ENCODE results near the gene CRISP3. TPM values are rescaled to one million over a fixed set of nuclear protein-coding genes. Genes with fewer than 3 reads are reported as not detected.

The CRISP3 gene
- total RNA-seq, 1 donor from 2014 or later, result not detected

DNA sequence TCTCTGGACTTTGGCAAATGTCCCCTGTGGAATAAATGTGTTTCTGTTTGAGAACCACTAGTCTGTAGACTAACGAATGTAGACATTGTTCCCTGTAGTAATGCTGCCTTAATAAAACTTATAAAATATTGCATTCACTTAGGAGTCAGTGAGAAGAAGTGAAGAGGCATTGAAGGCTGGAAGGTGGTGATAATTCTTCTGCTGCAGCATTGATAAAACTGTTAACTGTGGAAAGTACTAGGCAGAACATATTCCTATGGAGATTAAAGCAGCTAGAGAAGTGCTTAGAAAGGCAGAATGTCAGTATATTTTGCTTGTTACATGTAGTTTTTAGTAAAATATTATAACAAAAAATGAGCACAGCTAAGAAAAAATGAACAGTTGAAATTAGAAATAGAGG lies 38.1 kb upstream of the CRISP3 start:
- Histone ChIP-seq H3K79me2 (ENCODE audit: insufficient read depth, low read length) (no peaks in the 10 kb centered on the region), H3K4me2 (ENCODE audit: low read length) (no peak overlapping the region), H3K9me3 (ENCODE audit: insufficient read depth, low read depth, low read length) (peaks cover 3% of the 10 kb centered on the region), H3K36me3 (ENCODE audit: insufficient read depth, low read length) (no peaks in the 10 kb centered on the region), H4K20me1 (ENCODE audit: insufficient read depth, low read length) (no peaks in the 10 kb centered on the region), H3K27ac (ENCODE audit: low read depth, low read length) (no peak overlapping the region), H3K4me3 (ENCODE audit: insufficient read depth, low read depth, low read length) (no peak overlapping the region), H3K4me1 (ENCODE audit: insufficient read depth, low read length) (no peaks in the 10 kb centered on the region), H2AFZ (ENCODE audit: low read depth, low read length) (no peak overlapping the region), H3K9ac (ENCODE audit: low read length) (no peak overlapping the region), H3K27me3 (ENCODE audit: insufficient read depth, low read length) (no peaks in the 10 kb centered on the region)
- Mint-ChIP-seq H3K4me3 (ENCODE audit: unreplicated experiment) (no peak overlapping the region), H3K27ac (ENCODE audit: unreplicated experiment) (no peak overlapping the region), H3K4me1 (ENCODE audit: low read depth, unreplicated experiment) (no peaks in the 10 kb centered on the region), H3K9me3 (ENCODE audit: unreplicated experiment) (no peaks in the 10 kb centered on the region), H3K27me3 (ENCODE audit: low read depth, unreplicated experiment) (no peaks in the 10 kb centered on the region), H3K36me3 (ENCODE audit: low read depth, unreplicated experiment) (no peaks in the 10 kb centered on the region)
- no peak for FAIRE-seq
- TF ChIP-seq, protein P1, sequence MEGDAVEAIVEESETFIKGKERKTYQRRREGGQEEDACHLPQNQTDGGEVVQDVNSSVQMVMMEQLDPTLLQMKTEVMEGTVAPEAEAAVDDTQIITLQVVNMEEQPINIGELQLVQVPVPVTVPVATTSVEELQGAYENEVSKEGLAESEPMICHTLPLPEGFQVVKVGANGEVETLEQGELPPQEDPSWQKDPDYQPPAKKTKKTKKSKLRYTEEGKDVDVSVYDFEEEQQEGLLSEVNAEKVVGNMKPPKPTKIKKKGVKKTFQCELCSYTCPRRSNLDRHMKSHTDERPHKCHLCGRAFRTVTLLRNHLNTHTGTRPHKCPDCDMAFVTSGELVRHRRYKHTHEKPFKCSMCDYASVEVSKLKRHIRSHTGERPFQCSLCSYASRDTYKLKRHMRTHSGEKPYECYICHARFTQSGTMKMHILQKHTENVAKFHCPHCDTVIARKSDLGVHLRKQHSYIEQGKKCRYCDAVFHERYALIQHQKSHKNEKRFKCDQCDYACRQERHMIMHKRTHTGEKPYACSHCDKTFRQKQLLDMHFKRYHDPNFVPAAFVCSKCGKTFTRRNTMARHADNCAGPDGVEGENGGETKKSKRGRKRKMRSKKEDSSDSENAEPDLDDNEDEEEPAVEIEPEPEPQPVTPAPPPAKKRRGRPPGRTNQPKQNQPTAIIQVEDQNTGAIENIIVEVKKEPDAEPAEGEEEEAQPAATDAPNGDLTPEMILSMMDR (IDR thresholded peaks at IDR 0.05; ENCODE audit: insufficient read depth, low read depth, low read length), result no peak
- no peak for DNase-seq (ENCODE audit: low read depth)

DNA sequence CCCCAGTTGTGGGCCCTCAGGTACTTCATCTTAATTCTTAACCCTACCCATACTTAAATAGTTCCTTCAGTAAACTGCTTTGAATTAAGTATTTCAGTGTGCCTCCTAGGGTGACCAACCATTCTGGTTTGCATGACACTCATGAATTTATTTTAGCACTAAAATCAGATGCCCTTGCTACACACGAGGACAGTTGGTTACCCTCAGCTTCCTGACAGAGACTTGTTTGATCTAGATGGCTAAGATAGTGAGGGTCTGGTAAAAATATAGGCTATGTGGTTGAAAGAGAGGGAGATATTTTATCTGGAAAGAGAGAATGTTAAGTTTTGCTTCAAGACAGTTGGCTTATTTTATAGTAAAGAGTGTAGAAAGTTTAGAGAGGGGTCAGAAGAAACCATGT lies 32.3 kb upstream of the CRISP3 start:
- peaks cover 8% of the 10 kb centered on the region for H3K4me1 Mint-ChIP-seq (ENCODE audit: low read depth, unreplicated experiment)
- TF ChIP-seq, protein P1 (IDR thresholded peaks at IDR 0.05; ENCODE audit: insufficient read depth, low read depth, low read length), result no peak
- TF ChIP-seq EZH2 (IDR thresholded peaks at IDR 0.05; ENCODE audit: insufficient read depth, low read length), result no peak
- no peak overlapping the region for H2AFZ ChIP-seq (ENCODE audit: low read depth, low read length)

DNA sequence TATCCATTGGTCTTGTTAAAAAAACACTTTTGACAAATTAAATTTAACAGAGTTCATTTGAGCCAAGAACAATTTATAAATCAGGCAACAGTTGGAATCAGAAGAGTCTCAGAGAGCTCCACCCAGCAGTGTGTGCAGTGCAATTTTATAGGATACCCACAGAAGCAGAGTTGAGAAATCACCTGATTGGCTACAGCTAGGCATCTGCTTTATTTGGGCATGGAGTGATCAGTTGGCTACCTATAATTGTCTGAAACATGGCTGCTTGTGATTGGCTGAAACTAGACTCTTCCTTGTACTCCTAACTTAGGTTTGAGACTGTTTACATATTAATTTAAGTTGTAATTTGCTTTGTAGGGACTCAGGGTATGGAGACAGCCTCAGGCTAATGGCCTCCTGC lies 30.9 kb upstream of the CRISP3 start:
- TF ChIP-seq, protein P1 (IDR thresholded peaks at IDR 0.05; ENCODE audit: insufficient read depth, low read depth, low read length), result no peak
- no peak for TF ChIP-seq EZH2 (IDR thresholded peaks at IDR 0.05; ENCODE audit: insufficient read depth, low read length)
- no peak for DNase-seq (ENCODE audit: low read depth)
- peaks cover 8% of the 10 kb centered on the region for H3K4me1 Mint-ChIP-seq (ENCODE audit: low read depth, unreplicated experiment)
- no peaks in the 10 kb centered on the region for H3K27me3 Mint-ChIP-seq (ENCODE audit: low read depth, unreplicated experiment)
- no peak overlapping the region for H3K4me2 ChIP-seq (ENCODE audit: low read length)
- H3K27me3 ChIP-seq (ENCODE audit: insufficient read depth, low read length), result no peaks in the 10 kb centered on the region
- H3K4me1 ChIP-seq (ENCODE audit: insufficient read depth, low read length), result no peaks in the 10 kb centered on the region
- no peak for FAIRE-seq
- H3K36me3 ChIP-seq (ENCODE audit: insufficient read depth, low read length), result no peaks in the 10 kb centered on the region
- no peaks in the 10 kb centered on the region for H3K9me3 Mint-ChIP-seq (ENCODE audit: unreplicated experiment)
- no peak overlapping the region for H3K27ac Mint-ChIP-seq (ENCODE audit: unreplicated experiment)
- no peak overlapping the region for H3K9ac ChIP-seq (ENCODE audit: low read length)
- no peak overlapping the region for H3K4me3 Mint-ChIP-seq (ENCODE audit: unreplicated experiment)
- H3K27ac ChIP-seq (ENCODE audit: low read depth, low read length), result no peak overlapping the region
- H3K9me3 ChIP-seq (ENCODE audit: insufficient read depth, low read depth, low read length), result no peaks in the 10 kb centered on the region
- no peak overlapping the region for H3K4me3 ChIP-seq (ENCODE audit: insufficient read depth, low read depth, low read length)
- H4K20me1 ChIP-seq (ENCODE audit: insufficient read depth, low read length), result no peaks in the 10 kb centered on the region
- H3K79me2 ChIP-seq (ENCODE audit: insufficient read depth, low read length), result no peaks in the 10 kb centered on the region
- H2AFZ ChIP-seq (ENCODE audit: low read depth, low read length), result no peak overlapping the region
- H3K36me3 Mint-ChIP-seq (ENCODE audit: low read depth, unreplicated experiment), result no peaks in the 10 kb centered on the region

More for the DNA sequence above, 32.3 kb upstream of the CRISP3 start:
- DNase-seq (ENCODE audit: low read depth) (no peak), FAIRE-seq (no peak)
- Histone ChIP-seq H3K4me2 (ENCODE audit: low read length) (no peak overlapping the region), H3K27me3 (ENCODE audit: insufficient read depth, low read length) (no peaks in the 10 kb centered on the region), H4K20me1 (ENCODE audit: insufficient read depth, low read length) (no peaks in the 10 kb centered on the region), H3K4me1 (ENCODE audit: insufficient read depth, low read length) (no peaks in the 10 kb centered on the region), H3K79me2 (ENCODE audit: insufficient read depth, low read length) (no peaks in the 10 kb centered on the region), H3K9ac (ENCODE audit: low read length) (no peak overlapping the region), H3K36me3 (ENCODE audit: insufficient read depth, low read length) (no peaks in the 10 kb centered on the region), H3K4me3 (ENCODE audit: insufficient read depth, low read depth, low read length) (no peak overlapping the region), H3K9me3 (ENCODE audit: insufficient read depth, low read depth, low read length) (no peaks in the 10 kb centered on the region), H3K27ac (ENCODE audit: low read depth, low read length) (no peak overlapping the region)
- Mint-ChIP-seq H3K36me3 (ENCODE audit: low read depth, unreplicated experiment) (no peaks in the 10 kb centered on the region), H3K9me3 (ENCODE audit: unreplicated experiment) (no peaks in the 10 kb centered on the region), H3K27ac (ENCODE audit: unreplicated experiment) (no peak overlapping the region), H3K4me3 (ENCODE audit: unreplicated experiment) (no peak overlapping the region), H3K27me3 (ENCODE audit: low read depth, unreplicated experiment) (no peaks in the 10 kb centered on the region)
